ENCODE measurements around the gene PAX5.

Gene PAX5

GRCh38 chr9:36823934-36824333 is 210.1 kb downstream of the PAX5 start:
- no peak for DNase-seq

GRCh38 chr9:36823466-36823865 is 210.6 kb downstream of the PAX5 start:
- no peak for DNase-seq

GRCh38 chr9:36822201-36822600 is 211.9 kb downstream of the PAX5 start:
- no peak for DNase-seq

GRCh38 chr9:36820392-36820861 is 213.6 kb downstream of the PAX5 start:
- DNase-seq, result no peak

GRCh38 chr9:36818965-36819870 is 214.8 kb downstream of the PAX5 start:
- no peak for DNase-seq

GRCh38 chr9:36818242-36818938 is 215.7 kb downstream of the PAX5 start:
- DNase-seq, result no peak

- DNase-seq, result no peak
These were observed 216.8 kb downstream of the PAX5 start for GRCh38 chr9:36817160-36817834.

- DNase-seq, result no peak
These were observed 217.7 kb downstream of the PAX5 start for GRCh38 chr9:36816371-36816770.

GRCh38 chr9:36815566-36816348 is 218.3 kb downstream of the PAX5 start:
- no peak for DNase-seq

- DNase-seq, result no peak
These were observed 219.0 kb downstream of the PAX5 start for GRCh38 chr9:36815023-36815422.

GRCh38 chr9:36813154-36813553 is 220.9 kb downstream of the PAX5 start:
- no peak for DNase-seq

GRCh38 chr9:36812556-36812955 is 221.5 kb downstream of the PAX5 start:
- DNase-seq, result no peak

- no peak for DNase-seq
These were observed 225.8 kb downstream of the PAX5 start for GRCh38 chr9:36808251-36808650.

- DNase-seq, result no peak
These were observed 230.1 kb downstream of the PAX5 start for GRCh38 chr9:36803961-36804360.

GRCh38 chr9:36802201-36802920 is 231.7 kb downstream of the PAX5 start:
- DNase-seq, result no peak

- no peak for DNase-seq
These were observed 233.6 kb downstream of the PAX5 start for GRCh38 chr9:36800455-36800854.

GRCh38 chr9:36798350-36799065 is 235.6 kb downstream of the PAX5 start:
- DNase-seq, result peak; percentile 8

- no peak for DNase-seq
These were observed 236.4 kb downstream of the PAX5 start for GRCh38 chr9:36797471-36798220.

- no peak for DNase-seq
These were observed 237.2 kb downstream of the PAX5 start for GRCh38 chr9:36796671-36797419.

- DNase-seq, result no peak
These were observed 239.6 kb downstream of the PAX5 start for GRCh38 chr9:36794461-36794860.

Measured in NCI-H187 treated with DMSO at 0.1 percent for 48 hours (cell line).